HL-60 (cell line): Measurements from ENCODE around the gene IFRD2.

Experiments used
- DNase-seq, 2 experiments: peaks; one replicate each; pipeline ENCODE4 v3.0.0-alpha.2; 2010 to 2020; ENCODE audit warnings: low read depth in 1 of 2, low spot score in 1 of 2
- H3K27ac ChIP-seq: fragments of 250-450 bp; sonication (Bioruptor Pico); replicated peaks from 2 replicates; pipeline ENCODE4 v1.5.1; 2020; ENCODE audit warnings: mild to moderate bottlenecking, moderate library complexity
- H3K27me3 ChIP-seq: fragments of 250-450 bp; sonication (Bioruptor Pico); 2 replicates; pipeline ENCODE4 v1.5.1; 2021; ENCODE audit warnings: mild to moderate bottlenecking, moderate library complexity; ENCODE audit not compliant: insufficient read depth, poor library complexity, severe bottlenecking
- H3K4me3 ChIP-seq: replicated peaks from 2 replicates; pipeline ENCODE4 v1.5.1; 2011; ENCODE audit warnings: mild to moderate bottlenecking, control low read depth, low read length; ENCODE audit not compliant: insufficient read depth
- GABPA ChIP-seq: IDR thresholded peaks from 2 replicates; pipeline ENCODE4 v1.6.1; 2012; ENCODE audit warnings: low read depth
- POLR2AphosphoS5 ChIP-seq: IDR thresholded peaks from 2 replicates; pipeline ENCODE4 v1.6.1; 2012; ENCODE audit warnings: low read depth
- SPI1 ChIP-seq: IDR thresholded peaks from 2 replicates; pipeline ENCODE4 v1.6.1; 2012; ENCODE audit warnings: low read depth, mild to moderate bottlenecking, borderline replicate concordance
- TF ChIP-seq, protein P1 (sequence below): IDR thresholded peaks from one replicate; pipeline ENCODE4 v1.5.1; 2011; ENCODE audit warnings: low read length, control low read depth, inconsistent platforms; ENCODE audit not compliant: insufficient read depth
- TF ChIP-seq, protein P2 (sequence below): IDR thresholded peaks from 2 replicates; pipeline ENCODE4 v1.6.1; 2012; ENCODE audit warnings: low read depth; ENCODE audit not compliant: insufficient replicate concordance

IFRD2 gene

DNA sequence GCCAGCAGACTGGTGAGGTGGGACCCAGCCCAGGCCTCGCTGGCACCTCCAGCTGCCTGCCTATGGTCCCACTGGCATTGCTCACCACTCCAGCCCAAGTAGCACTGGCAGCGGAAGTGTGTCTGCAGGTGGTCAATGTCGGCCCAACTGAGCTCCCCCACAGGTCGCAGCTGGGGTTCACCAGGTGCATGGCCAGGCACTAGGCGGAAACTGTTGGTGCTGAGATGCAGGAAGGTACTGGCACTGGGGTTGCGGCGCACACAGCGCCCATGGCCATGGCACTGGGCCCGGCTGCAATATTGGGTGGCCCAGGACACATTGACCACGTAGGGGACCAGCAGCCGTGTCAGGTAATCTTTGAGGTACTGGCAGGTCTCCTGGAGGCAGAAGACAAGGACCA is 25.9 kb upstream of the IFRD2 start:
- Histone ChIP-seq H3K27me3 (no peaks in the 10 kb centered on the region), H3K4me3 (no peak overlapping the region), H3K27ac (no peak overlapping the region)
- DNase-seq = no peak
- TF ChIP-seq, protein P1, sequence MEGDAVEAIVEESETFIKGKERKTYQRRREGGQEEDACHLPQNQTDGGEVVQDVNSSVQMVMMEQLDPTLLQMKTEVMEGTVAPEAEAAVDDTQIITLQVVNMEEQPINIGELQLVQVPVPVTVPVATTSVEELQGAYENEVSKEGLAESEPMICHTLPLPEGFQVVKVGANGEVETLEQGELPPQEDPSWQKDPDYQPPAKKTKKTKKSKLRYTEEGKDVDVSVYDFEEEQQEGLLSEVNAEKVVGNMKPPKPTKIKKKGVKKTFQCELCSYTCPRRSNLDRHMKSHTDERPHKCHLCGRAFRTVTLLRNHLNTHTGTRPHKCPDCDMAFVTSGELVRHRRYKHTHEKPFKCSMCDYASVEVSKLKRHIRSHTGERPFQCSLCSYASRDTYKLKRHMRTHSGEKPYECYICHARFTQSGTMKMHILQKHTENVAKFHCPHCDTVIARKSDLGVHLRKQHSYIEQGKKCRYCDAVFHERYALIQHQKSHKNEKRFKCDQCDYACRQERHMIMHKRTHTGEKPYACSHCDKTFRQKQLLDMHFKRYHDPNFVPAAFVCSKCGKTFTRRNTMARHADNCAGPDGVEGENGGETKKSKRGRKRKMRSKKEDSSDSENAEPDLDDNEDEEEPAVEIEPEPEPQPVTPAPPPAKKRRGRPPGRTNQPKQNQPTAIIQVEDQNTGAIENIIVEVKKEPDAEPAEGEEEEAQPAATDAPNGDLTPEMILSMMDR = no peak
- TF ChIP-seq POLR2AphosphoS5 (no peak), SPI1 (no peak), GABPA (no peak)
- TF ChIP-seq, protein P2, sequence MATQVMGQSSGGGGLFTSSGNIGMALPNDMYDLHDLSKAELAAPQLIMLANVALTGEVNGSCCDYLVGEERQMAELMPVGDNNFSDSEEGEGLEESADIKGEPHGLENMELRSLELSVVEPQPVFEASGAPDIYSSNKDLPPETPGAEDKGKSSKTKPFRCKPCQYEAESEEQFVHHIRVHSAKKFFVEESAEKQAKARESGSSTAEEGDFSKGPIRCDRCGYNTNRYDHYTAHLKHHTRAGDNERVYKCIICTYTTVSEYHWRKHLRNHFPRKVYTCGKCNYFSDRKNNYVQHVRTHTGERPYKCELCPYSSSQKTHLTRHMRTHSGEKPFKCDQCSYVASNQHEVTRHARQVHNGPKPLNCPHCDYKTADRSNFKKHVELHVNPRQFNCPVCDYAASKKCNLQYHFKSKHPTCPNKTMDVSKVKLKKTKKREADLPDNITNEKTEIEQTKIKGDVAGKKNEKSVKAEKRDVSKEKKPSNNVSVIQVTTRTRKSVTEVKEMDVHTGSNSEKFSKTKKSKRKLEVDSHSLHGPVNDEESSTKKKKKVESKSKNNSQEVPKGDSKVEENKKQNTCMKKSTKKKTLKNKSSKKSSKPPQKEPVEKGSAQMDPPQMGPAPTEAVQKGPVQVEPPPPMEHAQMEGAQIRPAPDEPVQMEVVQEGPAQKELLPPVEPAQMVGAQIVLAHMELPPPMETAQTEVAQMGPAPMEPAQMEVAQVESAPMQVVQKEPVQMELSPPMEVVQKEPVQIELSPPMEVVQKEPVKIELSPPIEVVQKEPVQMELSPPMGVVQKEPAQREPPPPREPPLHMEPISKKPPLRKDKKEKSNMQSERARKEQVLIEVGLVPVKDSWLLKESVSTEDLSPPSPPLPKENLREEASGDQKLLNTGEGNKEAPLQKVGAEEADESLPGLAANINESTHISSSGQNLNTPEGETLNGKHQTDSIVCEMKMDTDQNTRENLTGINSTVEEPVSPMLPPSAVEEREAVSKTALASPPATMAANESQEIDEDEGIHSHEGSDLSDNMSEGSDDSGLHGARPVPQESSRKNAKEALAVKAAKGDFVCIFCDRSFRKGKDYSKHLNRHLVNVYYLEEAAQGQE = no peak

DNA sequence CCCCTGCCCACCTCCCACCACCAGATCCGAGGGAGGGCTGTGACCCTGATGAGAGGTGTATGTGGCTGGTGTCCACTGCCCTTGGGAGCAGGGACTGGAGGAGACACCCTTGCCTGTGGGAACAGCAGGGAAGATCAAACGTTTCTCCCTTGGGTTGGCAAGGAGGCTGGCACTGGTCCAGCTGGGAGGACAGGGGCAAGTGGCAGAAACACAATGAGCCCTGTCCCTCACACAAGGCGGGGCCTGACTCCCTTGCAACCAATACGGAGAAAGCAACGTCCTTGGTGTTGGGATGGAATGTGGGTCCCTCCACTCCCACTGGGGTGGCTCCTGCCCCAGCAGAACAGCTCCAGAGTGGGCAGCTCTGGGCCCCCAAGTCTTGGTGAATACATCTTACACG is 25.1 kb upstream of the IFRD2 start:
- Histone ChIP-seq H3K4me3 (no peak overlapping the region), H3K27ac (no peak overlapping the region), H3K27me3 (no peaks in the 10 kb centered on the region)
- DNase-seq = no peak
- TF ChIP-seq, protein P1 = no peak
- TF ChIP-seq SPI1 (no peak), POLR2AphosphoS5 (no peak), GABPA (no peak)
- TF ChIP-seq, protein P2 = no peak

DNA sequence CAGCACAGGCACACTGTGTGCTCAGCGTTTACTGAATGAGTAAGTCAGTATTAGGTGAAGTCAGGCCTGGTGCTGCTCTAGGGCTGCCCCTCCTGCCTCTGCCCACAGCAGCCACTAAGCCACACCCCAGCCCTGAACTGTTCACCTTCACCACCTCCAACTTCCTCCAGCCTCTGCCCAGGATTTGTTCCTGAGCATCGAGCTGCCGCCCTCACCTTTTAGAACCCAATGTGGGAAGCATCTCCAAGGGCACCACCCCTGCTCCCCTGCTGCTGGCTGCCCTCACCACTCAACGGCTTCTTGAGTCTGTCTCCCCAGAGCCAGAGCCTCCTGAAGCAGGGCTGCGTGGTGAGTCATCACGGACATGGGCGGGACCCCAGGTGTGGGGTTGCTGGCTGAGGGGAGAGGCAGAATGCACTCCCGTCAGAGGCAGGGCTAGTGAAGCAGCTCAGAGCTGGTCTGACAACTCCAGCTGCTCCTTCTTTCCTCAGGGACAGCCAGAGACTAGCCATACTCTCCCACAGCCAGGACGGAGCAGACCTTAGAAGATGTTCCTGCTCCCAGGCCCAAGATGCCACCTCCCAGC is 24.5 kb upstream of the IFRD2 start:
- TF ChIP-seq GABPA (no peak), POLR2AphosphoS5 (no peak), SPI1 (no peak)
- TF ChIP-seq, protein P1 = no peak
- TF ChIP-seq, protein P2 = no peak
- no peaks in the 10 kb centered on the region for H3K27me3 ChIP-seq
- no peak overlapping the region for H3K27ac ChIP-seq
- DNase-seq = no peak
- no peak overlapping the region for H3K4me3 ChIP-seq
